Thoracic aorta endothelial cell (primary cell): ENCODE data around the gene RBM42. TPM values are rescaled to one million over a fixed set of nuclear protein-coding genes. Genes with fewer than 3 reads are reported as not detected.

Experiments used
- total RNA-seq: library from RNA; depleted of rRNA; stranded (reverse); fragments of >200 nt; gene quantifications from 2 replicates; pipeline ENCODE4 v1.2.3, GENCODE V29; 2012

Gene RBM42, protein sequence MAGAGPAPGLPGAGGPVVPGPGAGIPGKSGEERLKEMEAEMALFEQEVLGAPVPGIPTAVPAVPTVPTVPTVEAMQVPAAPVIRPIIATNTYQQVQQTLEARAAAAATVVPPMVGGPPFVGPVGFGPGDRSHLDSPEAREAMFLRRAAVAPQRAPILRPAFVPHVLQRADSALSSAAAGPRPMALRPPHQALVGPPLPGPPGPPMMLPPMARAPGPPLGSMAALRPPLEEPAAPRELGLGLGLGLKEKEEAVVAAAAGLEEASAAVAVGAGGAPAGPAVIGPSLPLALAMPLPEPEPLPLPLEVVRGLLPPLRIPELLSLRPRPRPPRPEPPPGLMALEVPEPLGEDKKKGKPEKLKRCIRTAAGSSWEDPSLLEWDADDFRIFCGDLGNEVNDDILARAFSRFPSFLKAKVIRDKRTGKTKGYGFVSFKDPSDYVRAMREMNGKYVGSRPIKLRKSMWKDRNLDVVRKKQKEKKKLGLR
- total RNA-seq, result 55.2 and 59.3 TPM in 2 replicates

DNA sequence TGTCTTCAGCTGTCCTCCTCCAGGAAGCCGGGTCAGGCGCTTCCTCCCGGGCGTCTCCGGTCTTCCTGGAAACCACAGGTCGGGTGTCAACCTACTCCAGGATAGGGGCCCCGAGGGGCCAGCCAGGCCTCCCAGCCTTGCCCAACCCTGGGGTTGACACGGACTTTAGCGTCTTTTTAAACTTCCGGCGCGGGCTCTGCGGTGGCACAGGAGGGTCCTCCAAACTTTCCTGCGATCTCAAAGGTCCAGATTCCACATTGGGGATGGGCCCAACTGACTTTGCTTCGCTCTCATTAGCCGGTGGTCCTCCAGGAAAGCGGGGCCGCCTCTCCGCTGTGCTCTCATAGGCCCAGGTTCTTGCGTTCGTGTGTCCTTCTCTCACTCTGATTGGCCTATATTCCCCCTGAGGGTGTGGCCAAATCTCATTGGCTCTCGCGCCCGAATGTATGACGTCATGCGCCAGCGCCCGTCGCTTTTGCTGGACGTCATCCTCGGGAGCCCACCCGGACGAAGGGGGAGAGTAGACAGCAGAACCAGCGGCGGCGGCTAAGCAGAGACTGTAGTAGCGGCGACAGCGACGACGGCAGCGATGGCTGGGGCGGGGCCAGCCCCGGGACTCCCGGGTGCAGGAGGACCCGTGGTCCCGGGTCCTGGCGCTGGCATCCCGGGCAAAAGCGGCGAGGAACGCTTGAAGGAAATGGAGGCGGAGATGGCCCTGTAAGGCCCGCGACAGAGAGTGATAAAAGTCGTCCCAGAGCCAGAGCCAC, at the start of gene RBM42:
RBM42 (plus strand) TSS at position 472 of the 767 bp plus-strand sequence; CDS start at position 590, 118 bp downstream.

DNA sequence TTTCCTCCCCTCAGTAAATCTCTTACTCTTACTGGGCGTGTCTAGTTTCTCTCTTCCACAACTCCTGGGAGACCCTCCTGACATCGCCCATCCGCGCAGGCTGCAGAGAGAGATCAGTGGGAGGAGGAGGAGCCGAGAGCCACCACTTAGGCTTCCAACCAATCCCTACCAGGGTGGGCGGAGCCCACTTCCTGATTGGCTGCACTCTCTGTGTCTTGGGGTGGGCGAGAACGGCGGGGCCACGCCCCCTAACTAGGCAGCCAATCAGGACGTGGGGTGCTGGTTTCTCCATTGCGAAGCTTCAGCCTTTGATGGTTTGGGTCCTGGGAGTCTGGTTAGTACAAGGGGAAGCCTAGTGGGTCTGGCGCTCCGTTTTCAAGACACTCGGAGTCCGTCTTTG, 43.0 kb upstream of the RBM42 start, which contains the start of gene PMIS2:
PMIS2 (plus strand) TSS at position 326 of the 400 bp plus-strand sequence. CDS start 87 bp downstream, outside the sequence.

GRCh38 chr19:35612559-35613321, 16.1 kb upstream of the RBM42 start, which contains the start of gene HAUS5:
Gene HAUS5, plus strand, starts transcription at chr19:35612735. Its CDS starts 60 bp downstream, at chr19:35612795.

GRCh38 chr19:35641515-35642151, 12.8 kb downstream of the RBM42 start, which contains the start of gene ETV2:
Gene ETV2, plus strand, starts transcription at chr19:35641745. Its CDS starts 716 bp downstream, at chr19:35642461.

DNA sequence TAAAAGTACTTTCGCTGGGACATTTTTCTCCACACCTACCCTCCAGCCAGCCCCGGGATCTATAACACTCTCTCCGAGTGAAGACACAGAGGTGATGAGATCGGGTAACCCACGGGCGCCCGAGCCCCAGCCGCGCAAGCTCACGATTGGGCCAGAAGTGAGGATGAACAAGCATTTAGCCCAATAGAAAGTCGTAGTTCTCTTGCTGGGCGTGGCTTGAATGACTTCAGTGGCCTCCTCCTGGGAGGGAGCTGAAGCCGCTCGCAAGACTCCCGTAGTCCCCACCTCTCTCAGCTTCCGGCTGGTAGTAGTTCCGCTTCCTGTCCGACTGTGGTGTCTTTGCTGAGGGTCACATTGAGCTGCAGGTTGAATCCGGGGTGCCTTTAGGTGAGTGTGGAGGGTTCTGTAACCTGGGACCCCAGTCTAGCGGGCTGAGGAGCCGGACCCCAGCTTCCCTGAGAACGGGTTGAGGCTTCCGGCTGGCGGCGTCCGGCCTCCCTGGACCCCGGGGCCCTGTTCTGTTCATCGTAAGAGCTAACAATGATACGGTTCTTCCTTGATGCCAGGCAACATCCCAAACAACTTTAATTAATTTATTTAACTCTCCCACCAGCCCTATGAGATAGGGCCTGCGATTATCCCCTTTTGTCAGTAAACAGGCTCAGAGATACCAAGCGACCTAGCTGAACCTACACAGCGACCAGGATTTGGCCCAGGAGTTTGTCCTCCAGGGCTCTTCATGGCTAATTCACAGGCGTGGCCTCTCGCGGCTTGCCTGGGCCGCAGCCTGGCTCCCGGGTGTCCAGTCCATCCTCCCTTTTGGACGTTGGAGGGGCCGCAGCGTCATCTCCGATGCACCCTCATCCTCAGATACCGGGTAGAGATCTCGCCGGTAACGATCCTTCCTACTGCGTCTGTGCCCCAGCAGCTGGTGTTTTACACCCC, 19.5 kb downstream of the RBM42 start, which contains the start of gene COX6B1:
COX6B1 (plus strand) TSS at position 307 of the 945 bp plus-strand sequence. CDS start 2,921 bp downstream, outside the sequence.

DNA sequence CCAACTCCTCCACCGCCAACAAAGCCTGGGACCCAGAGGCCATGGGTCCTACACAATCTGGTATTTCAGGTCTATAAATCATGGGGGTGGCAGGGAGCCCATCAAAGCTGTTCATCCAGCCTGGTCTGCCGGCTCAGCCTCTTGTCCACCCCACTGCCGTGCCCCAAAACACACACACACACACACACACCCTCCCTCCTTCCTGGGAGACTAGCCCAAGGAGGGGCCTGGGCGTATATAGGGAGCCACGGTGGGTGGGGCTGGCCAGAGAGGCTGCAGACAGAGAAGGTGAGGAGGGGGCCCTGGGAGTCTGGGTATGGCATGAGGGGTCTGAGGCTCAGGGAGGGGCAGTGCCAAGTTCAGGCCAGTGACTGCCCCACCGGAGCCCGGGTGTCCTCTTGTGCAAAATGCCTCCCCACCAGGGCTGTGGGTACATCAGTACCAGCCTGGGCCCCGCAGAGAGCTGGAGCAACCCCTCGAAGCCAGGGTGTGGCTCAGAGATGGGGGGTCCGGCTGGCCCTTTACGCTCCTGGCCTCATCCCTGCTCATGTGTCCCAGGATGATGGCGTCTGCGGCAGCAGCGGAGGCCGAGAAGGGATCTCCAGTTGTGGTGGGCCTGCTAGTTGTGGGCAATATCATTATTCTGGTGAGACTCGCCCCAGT, 37.5 kb downstream of the RBM42 start, which contains the start of gene UPK1A:
UPK1A (plus strand) TSS at position 267 of the 663 bp plus-strand sequence; CDS start at position 563, 296 bp downstream.

Other genes starting within 250 kb of the RBM42 start
- not detected in 2 replicates for gene FFAR2, start 180.8 kb upstream of the RBM42 start, total RNA-seq
- gene KRTDAP, start 138.6 kb upstream of the RBM42 start, total RNA-seq, result not detected in 2 replicates
- gene DMKN, start 115.4 kb upstream of the RBM42 start, total RNA-seq, result not detected in 2 replicates
- not detected in 2 replicates for gene SBSN, start 100.7 kb upstream of the RBM42 start, total RNA-seq
- gene GAPDHS, start 95.6 kb upstream of the RBM42 start, total RNA-seq, result not detected in 2 replicates
- 41.4 and 53.8 TPM in 2 replicates for gene TMEM147, start 83.4 kb upstream of the RBM42 start, total RNA-seq
- not detected in 2 replicates for gene ATP4A, start 65.4 kb upstream of the RBM42 start, total RNA-seq
- gene PMIS2, start 42.9 kb upstream of the RBM42 start, total RNA-seq, result not detected in 2 replicates
- 7.7 and 11.7 TPM in 2 replicates for gene HAUS5, start 16.3 kb upstream of the RBM42 start, total RNA-seq
- 0.14 TPM in 1 of 2 replicates, not detected in the other for gene ETV2, start 12.7 kb downstream of the RBM42 start, total RNA-seq
- gene COX6B1, start 19.3 kb downstream of the RBM42 start, total RNA-seq, result 183 and 197 TPM in 2 replicates
- gene UPK1A, start 37.5 kb downstream of the RBM42 start, total RNA-seq, result not detected in 2 replicates
- gene ZBTB32, start 75.5 kb downstream of the RBM42 start, total RNA-seq, result not detected in 2 replicates
- gene KMT2B, start 89.0 kb downstream of the RBM42 start, total RNA-seq, result 10.0 and 12.7 TPM in 2 replicates
- 0.53 and 1.1 TPM in 2 replicates for gene IGFLR1, start 113.4 kb downstream of the RBM42 start, total RNA-seq
- gene U2AF1L4, start 116.4 kb downstream of the RBM42 start, total RNA-seq, result 3.5 and 5.4 TPM in 2 replicates
- 15.8 and 22.6 TPM in 2 replicates for gene PSENEN, start 116.6 kb downstream of the RBM42 start, total RNA-seq
- gene LIN37, start 119.5 kb downstream of the RBM42 start, total RNA-seq, result 8.5 and 9.6 TPM in 2 replicates
- gene HSPB6, start 128.0 kb downstream of the RBM42 start, total RNA-seq, result 0.53 and 0.65 TPM in 2 replicates
- gene PROSER3, start 129.1 kb downstream of the RBM42 start, total RNA-seq, result 9.2 and 10.3 TPM in 2 replicates
- 4.0 and 5.7 TPM in 2 replicates for gene ARHGAP33, start 146.5 kb downstream of the RBM42 start, total RNA-seq
- gene PRODH2, start 183.8 kb downstream of the RBM42 start, total RNA-seq, result not detected in 2 replicates
- gene NPHS1, start 223.5 kb downstream of the RBM42 start, total RNA-seq, result not detected in 2 replicates
- gene KIRREL2, start 227.9 kb downstream of the RBM42 start, total RNA-seq, result not detected in 2 replicates
- gene APLP1, start 239.5 kb downstream of the RBM42 start, total RNA-seq, result 2.2 and 3.6 TPM in 2 replicates